Activated CD8-positive, alpha-beta memory T cell treated with anti-CD3 and anti-CD28 coated beads, Interleukin-2, amount 50 U/mL, for 24 hours (primary cell): ENCODE data around the gene PSMD7.
"Not testable (repeated sequence)": the region's sequence is repeated elsewhere in the genome, so short reads cannot be mapped to it uniquely, and the experiment has no call there.

Source experiments
- DNase-seq: peaks from one replicate; pipeline ENCODE4 v3.0.0-alpha.2; 2020; ENCODE audit errors: extremely low read depth

PSMD7 gene

DNA sequence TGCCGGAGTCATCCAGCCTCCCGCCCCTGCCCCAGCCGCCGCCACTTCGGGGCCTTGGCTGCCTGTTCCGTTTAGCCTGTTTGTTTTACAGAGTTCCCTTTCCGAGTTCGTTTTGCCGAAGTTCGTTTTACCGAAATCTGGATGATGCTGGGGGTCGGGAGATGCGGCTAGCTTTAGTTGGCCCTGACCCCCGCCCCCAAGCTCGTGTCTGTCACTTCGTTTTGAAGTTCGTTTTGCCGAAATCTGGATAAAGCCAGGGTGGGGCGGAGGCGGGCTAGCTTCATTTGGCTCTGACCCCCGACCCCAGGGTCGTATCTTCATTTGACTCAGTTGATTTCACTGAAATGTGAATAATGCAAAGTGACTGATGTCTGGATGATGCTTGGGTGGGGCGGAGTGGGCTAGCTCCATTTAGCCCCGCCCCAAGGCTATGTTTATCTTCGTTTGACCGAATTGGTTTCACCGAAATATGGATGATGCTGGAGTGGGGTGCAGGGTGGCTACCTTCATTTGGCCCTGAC, 591 bp downstream of the PSMD7 start:
- peak; percentile 15 for DNase-seq

DNA sequence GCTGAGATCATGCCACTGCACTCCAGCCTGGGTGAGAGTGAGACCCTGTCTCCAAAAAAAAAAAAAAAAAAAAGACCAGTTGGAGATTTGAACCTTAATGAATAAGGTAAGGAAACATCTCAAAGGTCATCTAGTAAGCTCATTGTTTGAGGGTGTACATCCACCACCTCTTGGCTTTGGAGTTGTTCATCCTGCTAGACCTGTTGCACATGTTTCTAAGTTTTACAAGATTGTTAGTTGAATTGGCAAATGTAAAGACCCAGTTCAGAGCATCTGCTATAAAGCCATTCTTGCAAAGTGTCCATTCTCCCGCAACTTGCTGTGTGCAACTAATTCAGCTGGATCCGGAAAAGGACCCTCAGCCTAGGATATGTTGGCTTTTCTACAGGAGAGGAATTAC, 1.5 kb downstream of the PSMD7 start:
- no peak for DNase-seq

DNA sequence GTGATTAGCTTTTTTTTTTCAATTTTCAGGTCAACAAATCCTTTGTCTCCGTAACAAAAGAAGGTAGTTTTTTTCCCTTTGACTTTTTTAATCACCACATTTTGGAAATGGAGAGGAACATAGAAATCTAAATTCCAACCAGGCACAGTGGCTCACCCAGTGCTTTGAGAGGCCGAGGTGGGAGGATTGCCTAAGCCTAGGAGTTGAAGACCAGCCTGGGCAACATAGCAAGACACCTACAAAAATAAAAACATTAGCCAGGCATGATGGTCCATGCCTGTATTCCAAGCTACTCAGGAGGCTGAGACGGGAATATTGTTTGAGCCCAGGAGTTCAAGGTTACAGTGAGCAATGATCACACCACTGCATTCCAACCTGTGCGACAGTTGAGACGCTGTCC, 5.7 kb downstream of the PSMD7 start:
- DNase-seq: no peak

DNA sequence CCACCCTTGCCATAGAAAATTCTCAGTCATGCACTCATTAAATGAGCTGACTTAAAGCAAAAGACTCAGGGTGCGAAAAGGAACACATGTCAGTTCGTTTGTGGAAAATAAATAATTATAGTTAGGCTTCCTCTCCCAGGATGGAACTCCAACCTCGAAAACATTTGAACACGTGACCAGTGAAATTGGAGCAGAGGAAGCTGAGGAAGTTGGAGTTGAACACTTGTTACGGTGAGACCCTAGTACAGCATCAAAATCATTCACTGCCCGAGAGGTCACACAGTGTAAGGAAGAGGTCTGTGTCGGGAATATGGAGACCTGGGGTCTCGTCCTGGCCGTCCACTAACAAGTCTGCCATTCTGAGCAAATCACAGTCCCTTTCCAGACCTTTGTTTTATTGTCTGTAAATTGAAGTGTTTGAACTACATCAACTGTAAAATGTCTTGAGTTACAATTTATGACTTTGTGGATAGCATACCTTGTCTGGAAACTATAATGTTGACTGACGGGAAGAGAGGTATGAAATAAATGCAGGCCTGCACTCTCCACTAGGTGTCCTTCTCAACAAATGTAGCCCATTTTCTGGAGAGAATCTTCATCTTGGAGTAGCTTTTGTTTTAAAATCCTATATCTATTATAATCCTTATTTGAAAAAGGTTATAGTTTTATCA, 7.7 kb downstream of the PSMD7 start:
- no peak for DNase-seq

DNA sequence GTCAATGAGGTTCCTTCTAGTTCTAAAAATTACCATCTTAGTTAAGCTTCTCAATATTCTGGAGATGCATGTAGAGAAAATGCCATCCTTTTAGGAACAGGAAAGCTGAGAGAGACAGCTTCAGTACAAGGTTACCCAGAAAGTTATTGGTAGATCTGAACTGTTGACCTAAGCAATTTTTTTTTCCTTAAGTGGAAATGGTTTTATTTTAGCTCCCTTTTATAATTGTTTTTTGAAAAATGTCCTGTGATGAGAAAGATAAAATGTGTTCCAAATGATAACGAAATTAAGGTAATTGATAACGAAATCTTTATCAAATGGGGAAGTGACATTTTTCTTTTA, 8.2 kb downstream of the PSMD7 start:
- no peak for DNase-seq

DNA sequence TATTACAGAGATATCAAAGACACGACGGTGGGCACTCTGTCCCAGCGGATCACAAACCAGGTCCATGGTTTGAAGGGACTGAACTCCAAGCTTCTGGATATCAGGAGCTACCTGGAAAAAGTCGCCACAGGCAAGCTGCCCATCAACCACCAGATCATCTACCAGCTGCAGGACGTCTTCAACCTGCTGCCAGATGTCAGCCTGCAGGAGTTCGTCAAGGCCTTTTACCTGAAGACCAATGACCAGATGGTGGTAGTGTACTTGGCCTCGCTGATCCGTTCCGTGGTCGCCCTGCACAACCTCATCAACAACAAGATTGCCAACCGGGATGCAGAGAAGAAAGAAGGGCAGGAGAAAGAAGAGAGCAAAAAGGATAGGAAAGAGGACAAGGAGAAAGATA, 8.7 kb downstream of the PSMD7 start:
- no peak for DNase-seq

DNA sequence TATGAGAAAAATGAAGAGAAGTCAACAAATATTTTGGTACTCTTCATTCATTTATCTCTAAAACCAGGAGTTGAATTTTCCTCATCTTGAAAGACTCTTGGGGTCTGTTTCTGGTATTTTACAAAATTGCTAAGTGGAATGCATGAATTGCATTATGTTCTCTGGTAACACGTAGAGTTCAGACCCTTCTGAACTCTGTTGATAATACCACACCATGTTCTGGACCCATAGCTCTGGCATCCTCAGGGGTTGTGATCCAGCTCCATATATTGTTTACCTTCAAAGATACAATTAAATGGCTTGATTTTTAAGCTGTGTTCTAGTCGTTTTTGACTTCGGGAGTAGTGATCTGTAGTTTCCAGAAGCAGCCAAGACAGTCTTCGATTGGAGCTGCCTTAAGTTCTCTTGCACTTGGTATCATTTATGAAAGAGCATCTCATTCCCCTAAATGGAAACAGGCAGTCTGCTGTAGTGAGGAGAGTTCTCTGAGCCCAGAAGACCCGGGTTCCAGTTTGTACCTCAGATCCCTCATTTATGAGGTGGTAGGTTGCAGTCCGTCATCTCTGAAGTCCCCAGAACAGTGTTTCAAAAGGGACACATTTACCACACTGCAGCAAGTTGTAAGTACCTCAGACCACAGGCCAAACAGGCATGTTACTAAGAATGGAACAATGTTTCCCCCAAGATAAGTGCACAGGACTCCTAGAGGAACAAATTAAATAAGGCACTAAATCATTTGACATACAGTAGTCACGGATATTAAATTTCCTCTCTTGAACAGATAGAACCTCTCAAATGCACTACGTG, 9.6 kb downstream of the PSMD7 start:
- no peak for DNase-seq

DNA sequence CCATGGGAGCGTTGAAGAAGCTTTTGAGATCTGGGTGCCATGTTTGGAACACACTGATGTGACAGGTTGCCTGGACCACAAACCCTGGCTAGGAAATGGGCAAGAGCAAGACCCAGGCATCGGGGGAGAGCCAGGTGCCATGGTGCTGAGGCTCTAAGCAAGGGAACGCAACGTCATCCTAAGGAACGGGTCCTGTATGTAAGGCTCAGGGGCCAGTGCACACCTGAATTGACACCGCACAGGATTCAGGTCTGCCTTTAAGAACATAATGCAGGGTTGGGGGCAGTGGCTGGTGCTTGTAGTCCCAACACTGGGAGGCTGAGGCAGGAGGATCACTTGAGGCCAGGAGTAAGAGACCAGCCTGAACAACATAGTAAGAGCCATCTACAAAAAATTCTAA, 10.8 kb downstream of the PSMD7 start:
- DNase-seq: no peak

DNA sequence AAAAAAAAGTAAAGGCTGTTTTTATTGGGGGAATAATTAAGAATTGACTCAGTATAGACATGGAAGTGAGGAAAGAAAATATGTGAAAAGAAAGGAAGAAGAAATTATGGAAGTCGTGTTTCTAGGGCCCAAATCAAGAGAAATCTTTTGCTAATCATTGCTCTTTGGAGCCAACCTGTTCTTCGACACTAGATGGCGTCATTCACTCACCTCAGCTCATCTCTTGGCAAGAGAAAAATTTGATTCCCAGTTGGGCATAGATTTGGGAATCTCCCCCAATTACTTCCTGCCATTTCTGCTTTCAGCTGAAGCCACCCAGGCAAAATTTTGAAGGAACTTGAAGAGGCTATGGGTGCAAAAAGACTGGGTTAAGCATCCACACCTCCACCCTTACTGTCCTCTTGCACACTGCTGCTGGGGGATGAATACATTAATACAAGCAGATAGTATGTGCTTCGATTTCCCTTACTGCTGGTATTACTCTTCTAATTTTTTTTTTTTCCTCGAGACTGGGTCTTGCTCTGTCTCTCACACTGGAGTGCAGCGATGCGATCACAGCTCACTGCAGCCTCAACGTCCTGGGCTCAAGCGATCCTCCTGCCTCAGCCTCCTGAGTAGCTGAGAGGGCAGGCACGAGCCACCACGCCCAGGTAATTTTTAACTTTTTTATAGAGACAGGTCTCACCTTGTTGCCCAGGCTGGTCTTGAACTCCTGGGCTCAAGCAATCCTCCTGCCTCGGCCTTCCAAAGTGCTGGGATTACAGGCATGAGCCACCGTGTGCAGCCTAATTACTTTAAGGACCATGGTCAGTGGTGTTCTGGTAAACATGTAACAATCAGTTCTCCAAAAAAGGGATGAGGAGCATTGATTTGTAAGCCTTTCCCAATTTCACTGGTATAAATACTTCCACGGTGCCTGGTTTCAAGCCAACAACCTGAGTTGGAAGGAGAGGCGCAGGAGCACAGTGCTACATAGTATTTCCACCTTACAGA, 13.5 kb downstream of the PSMD7 start:
- DNase-seq: no peak

DNA sequence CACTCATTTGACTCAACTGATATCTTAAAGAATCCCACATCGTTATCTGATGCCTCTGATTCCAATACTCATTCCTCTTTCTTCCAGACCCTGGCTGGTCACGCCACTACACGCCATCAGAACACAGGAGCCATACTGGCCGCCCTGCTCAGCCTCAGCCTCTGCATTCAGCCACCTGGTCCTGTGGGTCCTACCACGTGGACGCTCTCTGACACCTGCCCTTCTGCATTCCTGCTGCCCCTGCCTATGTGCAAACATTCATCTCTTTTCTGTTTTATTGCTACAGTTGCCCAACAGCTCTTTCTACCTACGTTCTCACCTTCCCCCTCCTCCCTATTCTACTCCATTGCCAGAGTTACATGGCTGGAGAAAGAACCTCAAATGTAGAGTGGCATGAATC, 18.4 kb downstream of the PSMD7 start:
- no peak for DNase-seq

DNA sequence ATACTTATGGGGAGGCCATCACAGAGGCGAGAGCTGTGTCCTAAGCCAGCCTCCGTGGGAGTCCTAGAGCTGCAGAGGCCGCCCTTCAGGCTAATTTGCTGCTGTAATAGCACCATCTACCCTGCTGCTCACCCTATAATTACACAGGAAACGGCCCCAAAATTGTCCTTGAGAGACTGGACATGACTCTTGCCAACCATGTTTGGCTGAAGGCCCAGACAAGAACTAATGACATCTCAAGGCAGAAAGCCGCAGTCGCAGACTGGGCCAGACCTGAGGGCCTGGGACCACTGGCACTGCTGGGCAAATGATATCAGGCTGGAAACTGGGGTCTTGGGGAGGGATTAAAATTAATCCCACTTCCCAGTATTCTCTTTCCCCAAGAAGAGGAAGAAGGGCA, 24.1 kb downstream of the PSMD7 start:
- no peak for DNase-seq

DNA sequence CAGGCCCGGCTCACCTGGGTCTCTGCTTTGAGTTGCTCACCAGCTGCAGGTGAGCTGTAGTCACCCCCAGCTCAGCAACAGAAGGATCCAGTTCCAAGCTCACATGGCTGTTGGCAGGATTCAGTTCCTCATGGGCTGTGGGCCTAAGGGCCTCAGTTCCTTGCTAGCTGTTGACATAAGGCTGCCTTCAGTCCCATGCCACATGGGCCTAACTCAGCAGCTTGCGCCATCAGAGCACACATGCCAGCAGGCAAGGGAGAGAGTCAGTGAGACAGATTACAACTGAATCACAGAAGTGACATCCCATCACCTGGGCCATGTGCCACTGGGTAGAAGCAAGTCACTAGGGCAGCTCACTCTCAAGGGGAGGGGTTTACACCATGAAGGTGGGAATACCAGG, 24.7 kb downstream of the PSMD7 start:
- no peak for DNase-seq

DNA sequence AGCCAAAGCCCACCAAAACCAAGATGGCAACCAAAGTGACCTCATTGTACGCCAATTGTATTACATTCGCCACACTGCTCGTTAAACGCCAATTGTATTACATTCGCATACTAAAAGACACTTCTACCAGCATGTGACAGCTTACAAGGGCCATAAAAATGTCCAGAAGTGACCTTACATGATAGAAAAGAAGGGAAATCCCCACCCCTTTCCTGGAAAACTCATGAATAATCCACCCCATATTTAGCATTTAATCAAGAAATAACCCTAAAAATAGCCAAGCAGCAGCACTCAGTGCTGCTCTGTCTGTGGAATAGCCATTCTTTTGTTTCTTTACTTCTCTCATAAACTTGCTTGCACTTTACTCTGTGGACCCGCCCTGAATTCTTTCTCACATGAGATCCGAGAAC, 25.7 kb downstream of the PSMD7 start:
- DNase-seq: no peak

DNA sequence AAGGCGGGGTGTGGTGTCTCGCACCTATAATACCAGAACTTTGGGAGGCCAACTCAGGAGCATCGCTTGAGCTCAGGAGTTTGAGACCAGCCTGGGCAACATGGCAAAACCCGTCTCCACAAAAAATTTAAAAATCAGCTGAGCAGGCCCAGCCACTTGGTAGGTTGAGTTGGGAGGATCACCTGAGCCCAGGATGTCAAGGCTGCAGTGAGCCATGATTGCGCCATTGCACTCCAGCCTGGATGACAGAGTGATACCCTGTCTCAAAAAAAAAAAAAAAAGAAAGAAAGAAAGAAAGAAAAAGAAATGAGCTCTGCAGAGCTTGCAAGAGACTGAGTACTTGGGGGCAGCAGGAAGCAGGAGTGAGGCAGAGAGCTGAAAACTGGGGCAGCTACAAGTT, 28.2 kb downstream of the PSMD7 start:
- not testable (repeated sequence) for DNase-seq

DNA sequence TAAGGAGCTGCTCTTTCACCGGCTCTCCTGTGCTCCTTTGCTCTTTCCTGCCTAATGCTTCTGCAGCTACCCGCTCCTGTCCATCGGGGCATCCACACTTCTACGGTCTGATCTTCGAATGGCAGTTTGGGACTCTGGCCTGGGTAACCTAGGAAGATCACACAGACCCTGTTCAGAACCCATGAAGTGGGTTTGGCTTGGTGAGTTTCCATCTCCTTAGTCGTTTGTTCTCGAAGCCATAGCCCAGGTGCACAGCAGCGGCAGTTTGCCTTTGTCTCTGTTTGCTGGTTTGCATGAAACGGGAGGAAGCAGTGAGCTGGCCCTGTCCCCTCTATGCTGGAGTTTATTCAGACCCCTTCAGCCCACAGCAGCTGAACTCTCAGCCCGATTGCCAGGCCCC, 29.0 kb downstream of the PSMD7 start:
- DNase-seq: no peak

DNA sequence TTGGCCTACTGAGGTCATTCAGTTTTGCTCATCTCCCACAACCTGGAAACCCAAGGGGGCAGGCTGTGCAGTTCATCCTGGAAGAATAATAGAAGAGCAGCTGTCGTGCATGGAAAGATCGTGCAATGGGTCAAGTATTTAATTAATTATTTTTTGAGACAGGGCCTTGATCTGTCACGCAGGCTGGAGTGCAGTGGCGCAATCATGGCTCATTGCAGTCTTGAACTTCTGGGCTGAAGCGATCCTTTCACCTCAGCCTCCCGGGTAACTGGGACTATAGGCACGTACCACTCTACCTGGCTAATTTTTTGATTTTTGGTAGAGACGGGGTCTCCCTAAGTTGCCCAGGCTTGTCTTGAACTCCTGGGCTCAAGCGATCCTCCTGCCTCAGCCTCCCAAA, 31.7 kb downstream of the PSMD7 start:
- DNase-seq: not testable (repeated sequence)

DNA sequence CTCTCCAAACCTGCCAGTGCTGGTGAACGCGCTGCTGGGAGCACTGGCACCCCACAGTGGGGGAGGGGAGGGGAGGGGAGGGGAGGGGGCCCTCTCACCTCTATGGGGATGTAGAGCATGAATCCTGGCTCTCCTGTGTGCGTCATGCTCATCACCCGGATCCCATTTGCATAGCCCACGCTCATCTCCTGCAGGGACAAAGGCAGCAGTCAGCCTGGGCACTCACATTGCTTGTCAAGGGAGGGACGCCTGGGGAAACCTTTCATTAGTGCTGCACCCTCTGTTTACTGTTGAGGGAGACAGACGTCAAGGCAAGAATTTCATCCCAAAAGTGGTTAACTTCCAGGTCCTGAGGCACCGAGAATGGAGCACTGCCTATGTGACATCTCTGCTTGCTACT, 35.9 kb downstream of the PSMD7 start:
- not testable (repeated sequence) for DNase-seq

DNA sequence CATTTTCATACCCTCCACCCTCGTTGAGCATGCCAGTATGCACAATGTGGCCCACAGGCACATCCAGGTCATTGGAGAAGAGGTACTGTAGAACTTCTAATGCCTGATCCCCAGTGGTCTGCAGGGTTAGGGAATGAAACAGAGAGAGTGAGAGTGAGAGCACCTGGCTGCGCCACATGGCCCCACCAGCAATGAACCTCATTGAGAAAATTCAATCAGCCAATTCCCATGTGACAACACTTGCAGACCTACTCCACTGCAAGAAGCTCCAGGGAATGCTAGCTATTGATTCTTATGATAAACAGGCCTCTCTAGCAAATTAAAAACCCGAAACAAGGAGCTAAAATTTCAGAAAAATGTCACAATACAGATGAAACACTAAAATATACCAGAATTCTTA, 40.9 kb downstream of the PSMD7 start:
- not testable (repeated sequence) for DNase-seq

DNA sequence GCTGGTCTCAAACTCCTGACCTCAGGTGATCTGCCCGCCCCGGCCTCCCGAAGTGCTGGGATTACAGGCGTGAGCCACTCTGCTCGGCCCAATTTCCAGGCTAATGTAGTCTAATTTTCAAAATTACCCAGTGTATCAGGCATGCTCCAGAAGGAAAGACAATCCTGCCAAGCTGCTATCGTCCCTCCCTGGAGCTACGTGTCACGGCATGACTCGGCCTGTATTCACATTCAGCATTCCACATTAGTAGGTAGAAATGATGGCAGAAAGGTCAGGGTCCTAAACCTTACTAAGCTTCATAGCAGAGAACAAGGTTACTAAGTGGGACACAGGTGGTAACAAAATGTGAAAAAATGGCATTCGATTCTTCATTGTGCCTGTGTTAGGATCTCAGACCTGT, 42.6 kb downstream of the PSMD7 start:
- DNase-seq: not testable (repeated sequence)

DNA sequence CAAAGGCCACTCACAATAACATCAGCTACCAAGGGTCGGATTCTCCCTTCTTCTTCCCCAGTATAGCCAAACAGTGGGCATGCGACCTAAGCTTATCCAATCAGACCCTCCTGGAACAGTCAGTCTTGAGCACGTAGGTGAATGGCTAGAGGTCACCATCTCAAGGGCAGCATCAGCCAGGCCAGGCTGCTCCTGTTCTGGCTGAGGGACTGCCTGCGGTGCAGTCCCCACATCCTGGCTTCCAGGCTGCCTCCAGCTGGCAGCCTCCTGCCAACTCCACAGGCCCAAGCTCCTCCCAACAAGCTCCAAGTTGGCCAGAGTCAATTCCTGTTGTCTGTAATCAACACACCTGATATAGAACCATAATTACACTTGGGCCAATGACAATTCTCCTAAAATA, 56.4 kb downstream of the PSMD7 start:
- DNase-seq: not testable (repeated sequence)
